HepG2 (cell line): ENCODE results near the gene POMT1. TPM values are rescaled to one million over a fixed set of nuclear protein-coding genes. Genes with fewer than 3 reads are reported as not detected.

Source experiments
- ATAC-seq: fragments of 200-7000 bp; cut with Tn5 transposase; 3 replicates; pipeline ENCODE4 v1.9.1; 2020; ENCODE audit warnings: mild to moderate bottlenecking, moderate library complexity
- BruUV-seq: library from RNA; stranded (reverse); fragments of 400-500 nt; replicated peaks from 2 replicates; lab custom pipeline; 2021; lab: Mats Ljungman, UMichigan
- CTCF ChIA-PET: fragments of 300-600 bp; formaldehyde crosslinking; extraction: SDS; loops from one replicate; lab custom pipeline; 2021; ENCODE audit warnings: low total read pairs, inconsistent platforms, low intra/inter-chr PET ratio; lab: Yijun Ruan, JAX
- POLR2A ChIA-PET: fragments of 350-600 bp; sonication (Branson Sonifier 250); formaldehyde crosslinking; loops from one replicate; lab custom pipeline; 2020; ENCODE audit warnings: antibody characterized with exemption, inconsistent platforms; lab: Yijun Ruan, JAX
- DNase-seq: peaks from one replicate; pipeline ENCODE4 v3.0.0-alpha.2; 2015; ENCODE audit warnings: low spot score
- FAIRE-seq: peaks from 3 replicates; lab custom pipeline; 2011; peaks lifted over from hg19 to GRCh38; lab: Jason Lieb, UNC
- H2AFZ ChIP-seq: one replicate; pipeline ENCODE4 v1.6.1; 2011; ENCODE audit warnings: low read length, inconsistent platforms
- H3K27ac ChIP-seq: fragments of 300-600 bp; 3 replicates; pipeline ENCODE4 v1.8.0; 2011; ENCODE audit warnings: mixed run types, mild to moderate bottlenecking, mixed read lengths, low read length, inconsistent platforms; ENCODE audit not compliant: insufficient read depth; ENCODE audit errors: extremely low read length
- H3K27me3 ChIP-seq, 2 experiments: fragments of 200-600 bp in 1 of 2; 2 replicates in 1 of 2; 3 replicates in 1 of 2; pipeline versions ENCODE4 v1.6.0 to v1.8.0; 2011; ENCODE audit warnings: low read length in 2 of 2, mild to moderate bottlenecking in 2 of 2, moderate library complexity in 2 of 2, inconsistent platforms in 1 of 2; ENCODE audit not compliant: insufficient read depth in 2 of 2, control insufficient read depth in 1 of 2
- H3K36me3 ChIP-seq, 2 experiments: fragments of 200-600 bp in 1 of 2; replicated peaks in 1 of 2; 2 replicates in 1 of 2; 3 replicates in 1 of 2; pipeline versions ENCODE4 v1.5.1 to v1.8.0; 2011; ENCODE audit warnings: low read length in 2 of 2, inconsistent platforms in 1 of 2; ENCODE audit not compliant: insufficient read depth in 2 of 2, control insufficient read depth in 1 of 2
- H3K4me1 ChIP-seq: 2 replicates; pipeline ENCODE4 v1.5.1; 2012; ENCODE audit warnings: low read length, inconsistent platforms; ENCODE audit not compliant: insufficient read depth
- H3K4me2 ChIP-seq: 2 replicates; pipeline ENCODE4 v1.6.0; 2011; ENCODE audit warnings: low read depth, low read length, inconsistent platforms
- H3K4me3 ChIP-seq, 3 experiments: fragments of 200-600 bp in 1 of 3; sonication (generic), shearing (Covaris generic) in 1 of 3; replicated peaks in 1 of 3; 2 replicates each; pipeline ENCODE4 v1.5.1; 2011 to 2016; ENCODE audit warnings: low read length in 3 of 3, inconsistent platforms in 2 of 3, low read depth in 2 of 3, mild to moderate bottlenecking in 2 of 3, control low read depth in 1 of 3, mixed read lengths in 1 of 3; ENCODE audit not compliant: insufficient read depth in 1 of 3
- H3K79me2 ChIP-seq: one replicate; pipeline ENCODE4 v1.6.1; 2011; ENCODE audit warnings: low read length, inconsistent platforms; ENCODE audit not compliant: insufficient read depth
- H3K9ac ChIP-seq: 2 replicates; pipeline ENCODE4 v1.6.0; 2011; ENCODE audit warnings: mild to moderate bottlenecking, low read depth, low read length, inconsistent platforms; ENCODE audit not compliant: insufficient read depth
- H3K9me3 ChIP-seq: 2 replicates; pipeline ENCODE4 v1.5.1; 2012; ENCODE audit warnings: mild to moderate bottlenecking, low read length
- H4K20me1 ChIP-seq: 2 replicates; pipeline ENCODE4 v1.6.0; 2011; ENCODE audit warnings: inconsistent platforms, mild to moderate bottlenecking, low read length, moderate library complexity; ENCODE audit not compliant: insufficient read depth
- AGO2 ChIP-seq: fragments of 200-400 bp; formaldehyde crosslinking; optimal IDR thresholded peaks from 2 replicates; pipeline ENCODE3; 2017; ENCODE audit warnings: mild to moderate bottlenecking, low read depth, low read length, moderate library complexity
- GMEB2 ChIP-seq: IDR thresholded peaks from 2 replicates; pipeline ENCODE4 v1.6.1; 2016; ENCODE audit warnings: missing biosample characterization, missing genetic modification reagents, low read depth
- KMT2B ChIP-seq: IDR thresholded peaks from 2 replicates; pipeline ENCODE4 v1.6.1; 2016; ENCODE audit warnings: missing genetic modification reagents, missing compliant biosample characterization
- RBM22 ChIP-seq: fragments of 200-400 bp; formaldehyde crosslinking; optimal IDR thresholded peaks from 2 replicates; pipeline ENCODE3; 2017; ENCODE audit warnings: mild to moderate bottlenecking, low read length, moderate library complexity
- SALL1 ChIP-seq: sonication (generic); formaldehyde crosslinking; IDR thresholded peaks from 2 replicates; pipeline ENCODE4 v1.8.0; 2022; ENCODE audit warnings: mild to moderate bottlenecking, missing genetic modification reagents
- SKI ChIP-seq: fragments of 450-650 bp; IDR thresholded peaks from one replicate; pipeline ENCODE4 v1.6.1; 2018; ENCODE audit warnings: mild to moderate bottlenecking; ENCODE audit not compliant: partially characterized antibody
- ZNF704 ChIP-seq: sonication (generic); formaldehyde crosslinking; IDR thresholded peaks from 2 replicates; pipeline ENCODE4 v1.8.1; 2023; ENCODE audit warnings: mild to moderate bottlenecking, inconsistent platforms, moderate library complexity, missing genetic modification reagents, borderline replicate concordance
- WGBS: methylation state at CpG from one replicate; pipeline ENCODE4 v1.1.6; 2017; ENCODE audit warnings: low lambda C conversion rate; 5-methylcytosine and 5-hydroxymethylcytosine counted together
- in situ Hi-C: cut with HindIII; loops from 2 replicates; pipeline ENCODE4 v1.10.0; 2017; ENCODE audit warnings: low pct_unique_long_range_greater_than_20kb; ENCODE audit not compliant: extremely low pct_ligation_motif_present
- intact Hi-C: fragments of 100-400 bp; cut with micrococcal nuclease; formaldehyde crosslinking; loops from one replicate; pipeline ENCODE4 v1.10.0; 2022; ENCODE audit not compliant: unreplicated experiment
- polyA plus RNA-seq, 8 experiments: library from polyadenylated mRNA; depleted of rRNA in 3 of 8; stranded (reverse) in 7 of 8; unstranded in 1 of 8; fragments of >200 nt; fragmentation: Illumina TruSeq in 4 of 8; extraction: Trizol in 4 of 8; gene quantifications; 2 replicates each; pipeline versions ENCODE4 v1.2.1 to v1.2.3, GENCODE V29; 2011 to 2016; ENCODE audit warnings: low read depth in 4 of 8, missing spikeins in 1 of 8, mixed read lengths in 1 of 8; ENCODE audit not compliant: insufficient read depth in 1 of 8
- total RNA-seq, 5 experiments: library from RNA; depleted of rRNA; stranded (reverse); fragments of >200 nt; fragmentation: Illumina TruSeq; extraction: Trizol; gene quantifications; 2 replicates each; pipeline ENCODE4 v1.2.3, GENCODE V29; 2016; ENCODE audit warnings: low read depth in 1 of 5

Gene POMT1
- total and polyA plus RNA-seq, 2 of the 13 experiments (the other 11 are each of a cell fraction or from before 2014, with no cell fraction given): 21.6 to 22.7 TPM

- Histone ChIP-seq H3K79me2 (no peaks in the 10 kb centered on the region), H3K4me3 (no peak overlapping the region), H2AFZ (no peak overlapping the region), H3K9ac (no peak overlapping the region), H3K4me1 (no peaks in the 10 kb centered on the region), H3K36me3 (peaks cover 68 to 94% of the 10 kb centered on the region in 2 experiments), H3K27me3 (no peaks in the 10 kb centered on the region), H3K4me2 (no peak overlapping the region), H3K27ac (no peak overlapping the region), H4K20me1 (peaks cover 7% of the 10 kb centered on the region; the same call in 1 of the 2 replicates), H3K9me3 (no peaks in the 10 kb centered on the region)
- WGBS: 93% methylated on average over 6 of the region's 9 CpGs
- intact Hi-C loops: no loop called here
- FAIRE-seq: no peak
- BruUV-seq: no TSS peak
- TF ChIP-seq AGO2 (peak; percentile 33), SALL1 (CRISPR knock-in tag) (no peak)
- ChIA-PET POLR2A (no interaction called here), CTCF (no interaction called here)
- in situ Hi-C loops: no loop called here
- no peak for DNase-seq
- ATAC-seq: no peak
Measured at GRCh38 chr9:131483319-131484050, 19.2 kb upstream of the POMT1 start.

GRCh38 chr9:131484051-131484445 lies 18.7 kb upstream of the POMT1 start:
- Histone ChIP-seq H3K4me2 (no peak overlapping the region), H2AFZ (no peak overlapping the region), H3K4me3 (no peak overlapping the region), H3K4me1 (no peaks in the 10 kb centered on the region), H3K9me3 (no peaks in the 10 kb centered on the region), H4K20me1 (peaks cover 3% of the 10 kb centered on the region; the same call in 1 of the 2 replicates), H3K36me3 (peaks cover 68 to 93% of the 10 kb centered on the region in 2 experiments), H3K9ac (no peak overlapping the region), H3K79me2 (no peaks in the 10 kb centered on the region), H3K27ac (no peak overlapping the region), H3K27me3 (no peaks in the 10 kb centered on the region)
- TF ChIP-seq ZNF704 (CRISPR knock-in tag) (no peak), KMT2B (CRISPR knock-in tag) (no peak), AGO2 (peak; percentile 8), GMEB2 (CRISPR knock-in tag) (no peak), RBM22 (peak; percentile 25), SKI (no peak)
- WGBS: 100% methylated on average over 2 of the region's 7 CpGs
- FAIRE-seq (no peak), DNase-seq (no peak), ATAC-seq (no peak)
- in situ Hi-C loops (no loop called here), intact Hi-C loops (no loop called here)
- BruUV-seq: no TSS peak
- ChIA-PET POLR2A (no interaction called here), CTCF (no interaction called here)
